Vagina (tissue), 2 donors: ENCODE results near the gene SPTSSB.

Experiments used
- POLR2A ChIP-seq, 2 donors: fragments of 450-650 bp; IDR thresholded peaks; one replicate each; pipeline ENCODE4 v1.6.1; 2017; ENCODE audit warnings: antibody characterized with exemption in 2 of 2, mild to moderate bottlenecking in 2 of 2, moderate library complexity in 2 of 2
- TF ChIP-seq, protein P1 (sequence below), 3 experiments: fragments of 450-650 bp in 2 of 3; fragments of 200-600 bp in 1 of 3; sonication (generic) in 1 of 3; IDR thresholded peaks; one replicate each; pipeline ENCODE4 v1.5.1; 2017 to 2019; ENCODE audit warnings: antibody characterized with exemption in 3 of 3, mild to moderate bottlenecking in 2 of 3, moderate library complexity in 2 of 3

DNA sequence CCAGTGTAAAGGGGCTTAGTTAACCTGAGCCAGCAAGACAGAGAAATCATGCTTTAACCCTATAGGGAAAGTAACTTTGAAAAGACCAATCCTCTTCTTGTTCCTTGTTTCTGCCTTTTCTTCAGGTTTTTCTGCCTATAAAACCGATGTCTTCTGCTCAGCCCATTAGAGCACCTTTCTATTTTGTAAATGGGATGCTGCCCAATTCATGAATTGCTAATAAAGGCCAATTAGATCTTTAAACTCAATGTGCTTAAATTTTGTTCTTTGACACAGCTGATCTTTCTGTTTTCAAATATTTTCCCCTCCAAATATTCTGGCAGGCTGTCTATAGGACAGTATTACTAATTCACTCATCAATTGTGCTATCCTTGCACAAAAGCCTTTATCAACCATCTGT is 33.8 kb upstream of the SPTSSB start:
- TF ChIP-seq POLR2A (IDR thresholded peaks at IDR 0.05): no peak
- TF ChIP-seq, protein P1, sequence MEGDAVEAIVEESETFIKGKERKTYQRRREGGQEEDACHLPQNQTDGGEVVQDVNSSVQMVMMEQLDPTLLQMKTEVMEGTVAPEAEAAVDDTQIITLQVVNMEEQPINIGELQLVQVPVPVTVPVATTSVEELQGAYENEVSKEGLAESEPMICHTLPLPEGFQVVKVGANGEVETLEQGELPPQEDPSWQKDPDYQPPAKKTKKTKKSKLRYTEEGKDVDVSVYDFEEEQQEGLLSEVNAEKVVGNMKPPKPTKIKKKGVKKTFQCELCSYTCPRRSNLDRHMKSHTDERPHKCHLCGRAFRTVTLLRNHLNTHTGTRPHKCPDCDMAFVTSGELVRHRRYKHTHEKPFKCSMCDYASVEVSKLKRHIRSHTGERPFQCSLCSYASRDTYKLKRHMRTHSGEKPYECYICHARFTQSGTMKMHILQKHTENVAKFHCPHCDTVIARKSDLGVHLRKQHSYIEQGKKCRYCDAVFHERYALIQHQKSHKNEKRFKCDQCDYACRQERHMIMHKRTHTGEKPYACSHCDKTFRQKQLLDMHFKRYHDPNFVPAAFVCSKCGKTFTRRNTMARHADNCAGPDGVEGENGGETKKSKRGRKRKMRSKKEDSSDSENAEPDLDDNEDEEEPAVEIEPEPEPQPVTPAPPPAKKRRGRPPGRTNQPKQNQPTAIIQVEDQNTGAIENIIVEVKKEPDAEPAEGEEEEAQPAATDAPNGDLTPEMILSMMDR (IDR thresholded peaks at IDR 0.05): no peak
